Fibroblast of upper back skin (primary cell): ENCODE measurements around the gene PABPC3.

Experiments used
- DNase-seq: peaks from one replicate; pipeline ENCODE4 v3.0.0-alpha.2; 2013

Gene PABPC3

GRCh38 chr13:25095851-25096453 lies at the start of gene PABPC3:
PABPC3 (plus strand) TSS chr13:25096136; CDS start chr13:25096199, 63 bp downstream.
- peak; percentile 7 for DNase-seq

- no peak for DNase-seq
These were observed 49.5 kb upstream of the PABPC3 start for GRCh38 chr13:25046274-25046984.

- no peak for DNase-seq
These were observed 48.9 kb upstream of the PABPC3 start for GRCh38 chr13:25046985-25047511.

GRCh38 chr13:25051065-25051464 lies 44.9 kb upstream of the PABPC3 start:
- DNase-seq = no peak

DNA sequence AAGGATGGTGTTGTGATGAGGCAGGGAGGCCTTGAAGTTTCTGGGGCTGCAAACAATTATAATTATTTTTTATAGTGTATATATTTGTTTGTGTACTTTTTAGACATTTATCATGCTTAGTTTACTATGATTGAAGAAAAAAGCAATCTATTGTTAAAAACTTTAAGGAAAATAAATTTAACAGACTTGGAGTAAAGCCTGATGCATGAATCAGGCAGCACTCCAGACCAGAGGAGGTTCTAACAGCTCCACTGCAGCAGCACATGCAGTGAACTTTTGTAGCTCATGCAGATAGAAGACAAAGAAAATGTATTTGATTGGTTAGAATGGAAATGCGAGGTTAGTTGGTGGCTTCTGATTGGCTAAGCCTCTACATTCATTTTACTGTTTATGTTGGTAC lies 36.8 kb upstream of the PABPC3 start:
- DNase-seq = no peak

- DNase-seq = no peak
These were observed 36.0 kb upstream of the PABPC3 start for GRCh38 chr13:25059958-25060357.

DNA sequence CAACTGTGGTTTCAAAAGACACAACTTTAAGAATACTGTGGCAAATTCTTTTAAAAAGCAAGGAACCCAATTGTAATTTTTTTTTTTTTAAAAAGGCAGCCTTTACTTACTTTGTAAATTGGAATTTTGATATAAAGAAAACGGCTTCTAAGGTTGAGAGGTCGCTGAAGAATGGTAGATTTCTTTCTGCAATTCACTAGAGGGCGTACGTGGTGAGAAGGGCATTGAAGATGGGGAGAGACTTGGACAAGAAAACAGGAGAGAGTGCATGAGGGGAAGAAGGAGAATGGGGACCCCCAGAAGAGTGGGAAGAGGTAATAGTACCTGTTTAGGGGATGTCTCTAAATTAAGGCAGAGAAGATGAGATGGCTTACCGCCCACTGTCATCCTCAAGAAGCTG lies 33.5 kb upstream of the PABPC3 start:
- no peak for DNase-seq

DNA sequence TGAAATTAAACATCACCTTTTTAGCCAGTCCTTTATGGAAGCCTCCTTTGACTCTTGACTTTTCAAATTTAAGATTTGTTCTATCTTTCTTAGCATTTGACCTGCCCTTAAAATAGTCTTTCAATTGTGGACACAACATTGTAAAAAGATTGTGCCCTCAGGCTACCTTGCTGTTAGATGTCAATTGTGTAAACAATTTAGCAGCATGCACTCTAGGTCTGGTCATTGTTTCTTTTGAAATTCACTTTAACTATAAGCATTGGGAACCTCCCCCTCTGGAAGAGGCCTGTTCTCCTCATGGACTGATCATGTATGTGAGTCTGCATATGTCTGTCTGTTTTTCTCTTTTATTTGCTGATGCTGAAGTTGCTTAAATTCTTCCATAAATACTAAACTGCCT lies 31.5 kb upstream of the PABPC3 start:
- no peak for DNase-seq

DNA sequence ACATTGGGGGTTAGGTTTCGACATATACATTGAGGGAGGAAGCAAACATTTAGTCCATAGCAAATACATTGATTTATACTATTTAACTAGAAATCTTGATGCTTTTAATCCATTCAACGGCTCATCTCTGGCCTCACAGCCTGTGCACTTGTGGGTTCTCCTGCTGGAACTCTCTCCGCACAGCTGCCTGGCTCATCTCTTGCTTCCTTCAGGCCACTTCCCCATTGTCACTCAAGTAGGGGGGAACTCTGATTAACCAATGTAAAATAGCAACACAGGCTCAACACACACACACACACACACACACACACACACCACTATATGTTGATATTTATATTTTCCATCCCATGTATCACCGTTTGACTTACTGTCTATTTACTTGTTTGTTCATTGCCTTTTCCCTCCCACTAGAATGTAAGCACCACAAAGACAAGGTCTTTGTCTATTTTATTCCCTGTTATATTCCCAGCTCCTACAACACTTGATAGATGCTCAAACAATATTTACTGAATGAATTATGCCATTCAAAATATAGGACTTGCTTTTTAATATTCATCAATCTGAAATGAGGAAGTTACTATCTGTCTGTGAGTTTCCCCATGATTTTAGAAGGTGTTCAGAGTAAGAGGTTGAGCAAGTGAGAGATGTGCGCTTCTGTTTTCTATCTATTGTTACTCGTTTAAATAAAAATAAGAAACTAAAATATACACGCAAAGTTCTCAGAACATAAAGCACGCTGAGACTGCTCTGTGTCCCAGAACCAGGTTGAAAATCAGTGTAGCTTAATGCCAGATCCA lies 29.8 kb upstream of the PABPC3 start:
- no peak for DNase-seq

DNA sequence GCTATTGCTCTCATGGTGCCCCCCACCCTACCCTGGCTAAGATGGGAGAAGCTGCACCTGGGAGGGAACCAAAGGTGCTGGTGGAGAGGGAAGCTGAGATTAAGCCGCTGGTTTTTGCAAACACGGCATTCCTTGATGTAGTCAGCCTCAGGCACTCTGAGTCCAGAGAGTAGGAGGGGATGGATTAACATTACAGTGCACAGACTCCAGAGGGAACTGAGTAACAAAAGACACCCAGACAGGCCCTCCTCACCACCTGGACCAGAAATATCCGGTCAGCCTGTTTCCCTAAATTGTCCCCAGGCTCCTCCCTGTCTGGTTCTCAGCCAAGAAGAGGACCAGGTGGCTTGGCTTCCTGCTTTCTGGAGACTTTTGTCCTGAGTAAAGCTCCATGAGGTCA lies 28.9 kb upstream of the PABPC3 start:
- no peak for DNase-seq

- DNase-seq = no peak
These were observed 27.1 kb upstream of the PABPC3 start for GRCh38 chr13:25068810-25069209.

DNA sequence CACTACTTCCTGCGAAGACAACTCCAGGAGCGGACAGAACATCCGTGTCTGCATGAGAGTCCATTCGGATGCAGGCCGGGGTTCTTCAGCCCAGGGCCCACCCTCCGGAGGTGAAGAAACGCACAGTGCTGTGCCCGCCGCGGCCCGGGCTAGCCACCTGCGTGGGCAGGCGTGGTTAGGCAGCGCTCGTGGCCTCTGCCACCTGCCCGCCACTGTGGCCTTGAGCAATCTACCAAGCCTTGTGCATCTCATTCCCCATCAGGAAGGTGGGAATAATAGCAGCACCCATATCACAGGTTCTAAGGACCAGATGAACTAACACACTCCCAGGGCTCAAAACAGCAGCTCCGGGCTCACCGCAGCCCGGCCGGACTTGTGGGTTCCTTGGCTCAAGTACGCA lies 26.7 kb upstream of the PABPC3 start:
- no peak for DNase-seq

GRCh38 chr13:25069911-25070310 lies 26.0 kb upstream of the PABPC3 start:
- no peak for DNase-seq

DNA sequence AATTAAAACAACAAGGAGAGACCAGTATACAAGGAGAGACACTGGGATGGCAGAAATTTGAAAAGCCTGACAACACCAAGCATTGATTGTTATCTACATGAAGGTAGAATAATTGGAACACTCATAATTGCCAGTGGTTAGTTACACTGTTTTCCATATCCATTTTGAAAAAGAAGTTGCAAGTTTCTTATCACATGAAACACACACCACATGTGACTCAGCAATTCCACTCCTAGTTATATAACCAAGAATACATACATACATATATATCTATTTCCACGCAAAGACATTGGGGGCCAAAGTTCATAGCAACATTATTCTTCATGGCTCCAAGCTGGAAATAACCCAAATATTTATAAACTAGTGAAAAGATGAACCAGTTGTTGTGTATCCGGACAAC lies 15.2 kb upstream of the PABPC3 start:
- no peak for DNase-seq

GRCh38 chr13:25084096-25084495 lies 11.8 kb upstream of the PABPC3 start:
- DNase-seq = no peak

DNA sequence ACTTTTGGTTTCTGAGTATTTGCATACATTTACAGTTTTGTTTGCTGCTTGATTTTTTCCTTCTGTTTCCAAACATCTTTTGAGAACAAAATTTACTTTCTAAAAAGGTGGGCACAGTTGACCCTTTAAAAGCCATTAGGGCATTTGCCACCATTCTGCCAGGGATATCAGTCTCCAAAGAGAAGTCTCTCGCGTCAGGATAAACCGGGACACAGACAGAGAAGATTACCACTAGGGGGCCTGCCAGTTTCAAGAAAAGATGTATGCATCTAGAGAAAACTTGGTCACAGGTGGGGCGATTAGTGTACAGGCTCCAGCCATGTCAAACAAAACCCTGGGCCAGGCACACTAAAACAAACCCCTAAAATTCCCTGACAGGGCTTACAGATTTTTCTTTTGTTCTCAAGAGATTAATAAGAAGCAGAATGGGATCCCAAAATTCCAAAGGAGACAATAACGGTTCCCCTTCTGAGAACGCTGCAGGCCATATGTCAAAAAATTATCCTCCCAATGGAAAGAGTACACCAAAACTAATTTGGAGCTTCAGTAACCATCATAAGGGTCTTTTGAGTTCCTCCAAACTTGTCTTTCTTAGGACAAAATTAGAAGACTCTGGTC lies 10.7 kb upstream of the PABPC3 start:
- peak; percentile 19 for DNase-seq

GRCh38 chr13:25088562-25089221 lies 7.2 kb upstream of the PABPC3 start:
- DNase-seq = no peak

- DNase-seq = no peak
These were observed 1.5 kb downstream of the PABPC3 start for GRCh38 chr13:25097426-25097825.

GRCh38 chr13:25103711-25104110 lies 7.8 kb downstream of the PABPC3 start:
- no peak for DNase-seq

- no peak for DNase-seq
These were observed 13.4 kb downstream of the PABPC3 start for GRCh38 chr13:25109341-25109740.

- DNase-seq = no peak
These were observed 15.1 kb downstream of the PABPC3 start for GRCh38 chr13:25110956-25111584.

- peak; percentile 7 for DNase-seq
These were observed 15.6 kb downstream of the PABPC3 start for GRCh38 chr13:25111585-25111956.
